Panc1 (cell line): ENCODE measurements around the gene RIMBP2. TPM values are rescaled to one million over a fixed set of nuclear protein-coding genes. Genes with fewer than 3 reads are reported as not detected.

Experiments
- ATAC-seq: fragments of 200-7000 bp; cut with Tn5 transposase; 2 replicates; pipeline ENCODE4 v1.9.1; 2020; ENCODE audit warnings: mild to moderate bottlenecking, moderate library complexity
- BruUV-seq: library from RNA; stranded (reverse); fragments of 400-500 nt; replicated peaks from 2 replicates; lab custom pipeline; 2021; lab: Mats Ljungman, UMichigan
- CTCF ChIA-PET: fragments of 300-600 bp; sonication (Branson Sonifier 250); formaldehyde crosslinking; loops from one replicate; lab custom pipeline; 2022; ENCODE audit warnings: antibody characterized with exemption; lab: Charles Lee
- POLR2A ChIA-PET: fragments of 300-600 bp; sonication (Branson Sonifier 250); formaldehyde crosslinking; loops from one replicate; lab custom pipeline; 2022; ENCODE audit warnings: antibody characterized with exemption; lab: Charles Lee
- DNase-seq: peaks from one replicate; pipeline ENCODE4 v3.0.0-alpha.2; 2010; ENCODE audit warnings: low read depth, low spot score
- H3K27ac ChIP-seq: 2 replicates; pipeline ENCODE4 v1.5.1; 2011; ENCODE audit warnings: mild to moderate bottlenecking, low read length, inconsistent platforms
- H3K27me3 ChIP-seq: fragments of 200-500 bp; sonication (Bioruptor generic); 2 replicates; pipeline ENCODE4 v1.6.0; 2014; ENCODE audit warnings: low read length, inconsistent platforms; ENCODE audit not compliant: control insufficient read depth, insufficient read depth
- H3K36me3 ChIP-seq: fragments of 200-500 bp; sonication (Bioruptor generic); 2 replicates; pipeline ENCODE4 v1.5.1; 2014; ENCODE audit warnings: inconsistent platforms, mild to moderate bottlenecking, low read length, moderate library complexity; ENCODE audit not compliant: control insufficient read depth, insufficient read depth
- H3K4me1 ChIP-seq: 2 replicates; pipeline ENCODE4 v1.5.1; 2011; ENCODE audit warnings: inconsistent platforms, mild to moderate bottlenecking, low read length, moderate library complexity; ENCODE audit not compliant: control insufficient read depth, insufficient read depth
- H3K4me3 ChIP-seq, 2 experiments: 2 replicates each; pipeline ENCODE4 v1.5.1; 2011 to 2012; ENCODE audit warnings: low read depth in 2 of 2, low read length in 2 of 2, mild to moderate bottlenecking in 2 of 2, inconsistent platforms in 1 of 2, moderate library complexity in 1 of 2
- H3K9me3 ChIP-seq: fragments of 200-500 bp; sonication (Bioruptor generic); 2 replicates; pipeline ENCODE4 v1.5.1; 2014; ENCODE audit warnings: low read depth, mild to moderate bottlenecking, inconsistent platforms, low read length, moderate library complexity; ENCODE audit not compliant: control insufficient read depth, insufficient read depth
- CTCF ChIP-seq: fragments of 450-650 bp; IDR thresholded peaks from 2 replicates; pipeline ENCODE4 v1.5.1; 2017; ENCODE audit warnings: mild to moderate bottlenecking
- POLR2AphosphoS5 ChIP-seq: IDR thresholded peaks from 2 replicates; pipeline ENCODE4 v1.6.1; 2012; ENCODE audit warnings: mild to moderate bottlenecking, low read depth, low read length, moderate library complexity
- REST ChIP-seq, 2 experiments: IDR thresholded peaks; 2 replicates each; pipeline ENCODE4 v1.6.1; 2011 to 2012; ENCODE audit warnings: low read depth in 2 of 2, control low read depth in 1 of 2, low read length in 1 of 2, mild to moderate bottlenecking in 1 of 2, moderate library complexity in 1 of 2; ENCODE audit not compliant: insufficient read depth in 1 of 2
- SIN3A ChIP-seq: IDR thresholded peaks from 2 replicates; pipeline ENCODE4 v1.6.1; 2012; ENCODE audit warnings: low read depth, mild to moderate bottlenecking, low read length, moderate library complexity, borderline replicate concordance; ENCODE audit not compliant: insufficient read depth
- TCF7L2 ChIP-seq: IDR thresholded peaks from 2 replicates; pipeline ENCODE4 v1.6.1; 2011; ENCODE audit warnings: mild to moderate bottlenecking, low read depth, low read length, inconsistent platforms
- in situ Hi-C: cut with HindIII; loops from 2 replicates; pipeline ENCODE4 v1.10.0; 2016; ENCODE audit warnings: low sequenced_read_pairs, low pct_unique_long_range_greater_than_20kb
- intact Hi-C: fragments of 100-400 bp; cut with micrococcal nuclease; formaldehyde crosslinking; loops from one replicate; pipeline ENCODE4 v1.10.0; 2022; ENCODE audit not compliant: unreplicated experiment
- total RNA-seq: library from RNA; stranded (reverse); gene quantifications from one replicate; pipeline ENCODE4 v1.2.1, GENCODE V29; 2021; ENCODE audit not compliant: unreplicated experiment

RIMBP2 gene
- total RNA-seq, 1 experiment from 2014 or later: not detected

GRCh38 chr12:130593056-130593455, 123.0 kb downstream of the RIMBP2 start:
- H3K4me3 ChIP-seq: no peak overlapping the region
- no peaks in the 10 kb centered on the region for H3K36me3 ChIP-seq
- no peak for TF ChIP-seq REST (IDR thresholded peaks at IDR 0.05; ENCODE audit: insufficient read depth in 1 of 2, low read depth in 2 of 2, low read length in 1 of 2)
- no peak for TF ChIP-seq SIN3A
- TF ChIP-seq POLR2AphosphoS5: no peak
- H3K4me1 ChIP-seq: no peaks in the 10 kb centered on the region
- ATAC-seq: no peak
- intact Hi-C loops: no loop called here
- POLR2A ChIA-PET: no interaction called here
- H3K27ac ChIP-seq: no peak overlapping the region
- peaks cover 17% of the 10 kb centered on the region for H3K27me3 ChIP-seq
- BruUV-seq: no TSS peak
- no peak for DNase-seq
- no peaks in the 10 kb centered on the region for H3K9me3 ChIP-seq
- CTCF ChIA-PET: no interaction called here
- in situ Hi-C loops: no loop called here

- H3K4me1 ChIP-seq: no peaks in the 10 kb centered on the region
- no peaks in the 10 kb centered on the region for H3K36me3 ChIP-seq
- TF ChIP-seq CTCF (no peak), POLR2AphosphoS5 (no peak), SIN3A (no peak), TCF7L2 (no peak), REST (IDR thresholded peaks at IDR 0.05; ENCODE audit: insufficient read depth in 1 of 2, low read depth in 2 of 2, low read length in 1 of 2) (no peak)
- H3K27me3 ChIP-seq: peaks cover 17% of the 10 kb centered on the region
- intact Hi-C loops: no loop called here
- POLR2A ChIA-PET: no interaction called here
- no peak for ATAC-seq
- H3K27ac ChIP-seq: no peak overlapping the region
- DNase-seq: no peak
- no TSS peak for BruUV-seq
- H3K4me3 ChIP-seq: no peak overlapping the region
- in situ Hi-C loops: no loop called here
- CTCF ChIA-PET: no interaction called here
- no peaks in the 10 kb centered on the region for H3K9me3 ChIP-seq
Measured at GRCh38 chr12:130592641-130593040, 123.5 kb downstream of the RIMBP2 start.
